ENCODE measurements around the gene CADM2. TPM values are rescaled to one million over a fixed set of nuclear protein-coding genes. Genes with fewer than 3 reads are reported as not detected.
"Not testable (repeated sequence)": the region's sequence is repeated elsewhere in the genome, so short reads cannot be mapped to it uniquely, and the experiment has no call there.

The CADM2 gene
- total RNA-seq, 1 donor from 2014 or later = 4.3 TPM

DNA sequence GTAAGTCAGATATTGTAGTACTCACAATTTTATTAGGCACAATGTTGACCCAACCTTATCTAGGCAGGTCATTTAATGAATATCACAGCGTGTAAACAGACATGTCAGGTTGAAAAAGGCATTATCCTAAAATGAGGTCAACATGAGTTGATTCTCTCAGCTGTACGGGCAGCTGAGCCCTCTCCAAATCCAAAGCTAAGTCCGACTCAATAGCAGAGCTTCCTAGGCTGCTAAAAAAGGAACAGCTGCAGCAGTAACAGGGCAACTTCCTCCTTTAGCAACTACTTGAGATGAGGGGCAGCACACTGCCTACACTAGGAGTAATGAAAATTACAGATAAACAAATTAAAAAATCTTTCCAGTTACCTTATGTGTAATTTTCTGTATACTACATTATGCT lies 189.2 kb downstream of the CADM2 start:
- TF ChIP-seq CTCF (IDR thresholded peaks at IDR 0.05; ENCODE audit: borderline replicate concordance) = no peak
- Histone ChIP-seq H3K9me3 (replicated peaks) (peaks cover 10% of the 10 kb centered on the region), H3K27ac (replicated peaks) (no peak overlapping the region), H3K4me3 (no peak overlapping the region), H3K4me1 (no peaks in the 10 kb centered on the region), H3K27me3 (ENCODE audit: low read depth) (no peaks in the 10 kb centered on the region), H3K36me3 (no peaks in the 10 kb centered on the region)
- DNase-seq = no peak
- intact Hi-C loops (cut with micrococcal nuclease) = no loop called here

DNA sequence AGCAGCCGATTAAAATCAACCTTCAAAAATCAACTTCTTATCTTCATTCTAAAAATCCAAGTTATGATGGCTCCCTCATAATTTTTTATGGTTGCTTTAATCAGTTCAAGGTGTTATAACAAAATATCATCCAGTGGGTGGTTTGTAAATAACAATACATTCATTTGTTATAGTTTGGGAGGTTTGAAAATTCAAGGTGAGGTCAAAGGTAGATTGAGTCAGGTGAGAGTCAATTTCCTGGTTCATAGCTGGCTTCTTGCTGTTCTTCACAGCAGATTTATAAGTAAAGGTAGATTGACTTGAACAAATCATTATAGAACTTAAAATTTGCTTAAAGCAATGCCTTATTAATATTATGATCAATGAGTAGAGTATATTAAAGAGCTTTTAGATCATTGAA lies 192.8 kb downstream of the CADM2 start:
- Histone ChIP-seq H3K27me3 (ENCODE audit: low read depth) (no peaks in the 10 kb centered on the region), H3K4me1 (no peaks in the 10 kb centered on the region), H3K9me3 (replicated peaks) (peaks cover 10% of the 10 kb centered on the region), H3K36me3 (no peaks in the 10 kb centered on the region), H3K4me3 (no peak overlapping the region), H3K27ac (replicated peaks) (no peak overlapping the region)
- no peak for TF ChIP-seq CTCF (IDR thresholded peaks at IDR 0.05; ENCODE audit: borderline replicate concordance)
- intact Hi-C loops (cut with micrococcal nuclease) = no loop called here
- DNase-seq = no peak

- not testable (repeated sequence) for DNase-seq
Measured at GRCh38 chr3:85153279-85153678, 194.5 kb downstream of the CADM2 start.

GRCh38 chr3:85159376-85159775 lies 200.6 kb downstream of the CADM2 start:
- TF ChIP-seq CTCF (IDR thresholded peaks at IDR 0.05; ENCODE audit: borderline replicate concordance) = no peak
- Histone ChIP-seq H3K4me1 (no peaks in the 10 kb centered on the region), H3K9me3 (replicated peaks) (peaks cover 5% of the 10 kb centered on the region), H3K4me3 (no peak overlapping the region), H3K27me3 (ENCODE audit: low read depth) (no peaks in the 10 kb centered on the region), H3K27ac (replicated peaks) (no peak overlapping the region), H3K36me3 (no peaks in the 10 kb centered on the region)
- DNase-seq = no peak
- intact Hi-C loops (cut with micrococcal nuclease) = no loop called here

More at GRCh38 chr3:85153279-85153678, 194.5 kb downstream of the CADM2 start:
- H3K4me3 ChIP-seq; H3K27ac ChIP-seq (replicated peaks); H3K27me3 ChIP-seq (ENCODE audit: low read depth); H3K36me3 ChIP-seq; intact Hi-C loops (cut with micrococcal nuclease); H3K4me1 ChIP-seq: not testable (repeated sequence)
- H3K9me3 ChIP-seq (replicated peaks) = peaks cover 11% of the 10 kb centered on the region

DNA sequence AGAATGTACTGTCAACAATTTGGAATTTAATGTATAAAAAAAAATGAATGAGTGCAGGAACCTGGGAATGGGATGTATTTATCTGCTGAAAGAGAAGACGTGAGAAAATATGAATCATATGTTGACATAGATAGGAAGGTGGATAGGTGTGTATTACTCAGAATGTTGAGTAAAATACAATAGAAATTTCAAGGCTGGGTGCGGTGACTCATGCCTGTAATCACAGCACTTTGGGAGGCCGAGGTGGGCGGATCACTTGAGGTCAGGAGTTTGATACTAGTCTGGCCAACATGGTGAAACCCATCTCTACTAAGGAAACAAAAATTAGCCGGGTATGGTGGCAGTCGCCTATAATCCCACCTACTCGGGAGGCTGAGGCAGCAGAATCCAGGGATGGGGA lies 202.8 kb downstream of the CADM2 start:
- no peak for DNase-seq
- no peaks in the 10 kb centered on the region for H3K4me1 ChIP-seq
- no peak overlapping the region for H3K27ac ChIP-seq (replicated peaks)
- TF ChIP-seq CTCF (IDR thresholded peaks at IDR 0.05; ENCODE audit: borderline replicate concordance) = no peak
- H3K36me3 ChIP-seq = no peaks in the 10 kb centered on the region
- no peak overlapping the region for H3K4me3 ChIP-seq
- intact Hi-C loops (cut with micrococcal nuclease) = no loop called here
- no peaks in the 10 kb centered on the region for H3K27me3 ChIP-seq (ENCODE audit: low read depth)
- peaks cover 5% of the 10 kb centered on the region for H3K9me3 ChIP-seq (replicated peaks)

- Histone ChIP-seq H3K27ac (replicated peaks) (no peak overlapping the region), H3K27me3 (ENCODE audit: low read depth) (no peaks in the 10 kb centered on the region), H3K4me3 (no peak overlapping the region), H3K4me1 (no peaks in the 10 kb centered on the region), H3K36me3 (no peaks in the 10 kb centered on the region), H3K9me3 (replicated peaks) (peaks cover 5% of the 10 kb centered on the region)
- DNase-seq = no peak
- intact Hi-C loops (cut with micrococcal nuclease) = no loop called here
- TF ChIP-seq CTCF (IDR thresholded peaks at IDR 0.05; ENCODE audit: borderline replicate concordance) = no peak
Measured at GRCh38 chr3:85162905-85163304, 204.1 kb downstream of the CADM2 start.
